GM12878 (cell line): Measurements from ENCODE around the gene ERP44. TPM values are rescaled to one million over a fixed set of nuclear protein-coding genes. Genes with fewer than 3 reads are reported as not detected.

Experiments used
- ATF7 ChIP-seq: fragments of 450-650 bp; IDR thresholded peaks from 2 replicates; pipeline ENCODE4 v1.6.1; 2016; ENCODE audit warnings: low read depth, mild to moderate bottlenecking
- CBFB ChIP-seq: IDR thresholded peaks from 2 replicates; pipeline ENCODE4 v1.6.1; 2016; ENCODE audit warnings: antibody characterized with exemption, low read depth
- CBX5 ChIP-seq: sonication (generic); IDR thresholded peaks from 2 replicates; pipeline ENCODE4 v1.6.1; 2016; ENCODE audit warnings: low read depth, moderate library complexity, mild to moderate bottlenecking, inconsistent platforms
- CREM ChIP-seq: IDR thresholded peaks from 2 replicates; pipeline ENCODE4 v1.6.1; 2014; ENCODE audit warnings: antibody characterized with exemption, low read depth
- EP300 ChIP-seq, 2 experiments: fragments of 150-350 bp in 1 of 2; IDR thresholded peaks; 2 replicates each; pipeline ENCODE4 v1.6.1; 2011 to 2012; ENCODE audit warnings: low read depth in 2 of 2, low read length in 2 of 2, borderline replicate concordance in 1 of 2, improper control_type of control experiment in 1 of 2, inconsistent platforms in 1 of 2; ENCODE audit not compliant: control insufficient read depth in 1 of 2
- EZH2 ChIP-seq: IDR thresholded peaks from 2 replicates; pipeline ENCODE4 v1.6.1; 2012; ENCODE audit warnings: low read depth, mild to moderate bottlenecking, control low read depth, inconsistent platforms, low read length, borderline replicate concordance; ENCODE audit not compliant: control insufficient read depth
- FOS ChIP-seq: IDR thresholded peaks from 3 replicates; pipeline ENCODE4 v1.6.1; 2011; ENCODE audit warnings: borderline replicate concordance; ENCODE audit not compliant: insufficient read length; ENCODE audit errors: extremely low read depth
- IKZF1 ChIP-seq: fragments of 450-650 bp; conservative IDR thresholded peaks from 2 replicates; pipeline ENCODE4 v1.6.1; 2017; ENCODE audit warnings: antibody characterized with exemption, mild to moderate bottlenecking
- IRF3 ChIP-seq: fragments of 450-650 bp; IDR thresholded peaks from 2 replicates; pipeline ENCODE4 v1.6.1; 2014; ENCODE audit warnings: mild to moderate bottlenecking
- JUNB ChIP-seq: IDR thresholded peaks from 2 replicates; pipeline ENCODE4 v1.6.1; 2016; ENCODE audit warnings: antibody characterized with exemption, mild to moderate bottlenecking
- MEF2A ChIP-seq: IDR thresholded peaks from 2 replicates; pipeline ENCODE4 v1.6.1; 2011; ENCODE audit warnings: low read depth, mild to moderate bottlenecking, low read length, moderate library complexity; ENCODE audit not compliant: insufficient read depth
- NBN ChIP-seq: fragments of 450-650 bp; IDR thresholded peaks from 2 replicates; pipeline ENCODE4 v1.6.1; 2016
- NR2C1 ChIP-seq: fragments of 450-650 bp; IDR thresholded peaks from 2 replicates; pipeline ENCODE4 v1.6.1; 2017; ENCODE audit warnings: antibody characterized with exemption, mild to moderate bottlenecking, moderate library complexity
- NRF1 ChIP-seq: conservative IDR thresholded peaks from 2 replicates; pipeline ENCODE4 v1.6.1; 2011; ENCODE audit warnings: mild to moderate bottlenecking, low read depth, low read length, improper control_type of control experiment
- POLR2A ChIP-seq: IDR thresholded peaks from 2 replicates; pipeline ENCODE4 v1.6.1; 2011; ENCODE audit warnings: low read depth, mild to moderate bottlenecking, low read length
- POLR2AphosphoS5 ChIP-seq: IDR thresholded peaks from 2 replicates; pipeline ENCODE4 v1.6.1; 2011; ENCODE audit warnings: mild to moderate bottlenecking, low read length, inconsistent platforms
- POU2F2 ChIP-seq: IDR thresholded peaks from 3 replicates; pipeline ENCODE4 v1.6.1; 2011; ENCODE audit warnings: low read depth, mild to moderate bottlenecking, low read length, borderline replicate concordance
- RAD21 ChIP-seq: IDR thresholded peaks from 2 replicates; pipeline ENCODE4 v1.6.1; 2011; ENCODE audit warnings: mild to moderate bottlenecking, low read depth, low read length, moderate library complexity; ENCODE audit not compliant: insufficient read depth
- SIX5 ChIP-seq: IDR thresholded peaks from 2 replicates; pipeline ENCODE4 v1.6.1; 2011; ENCODE audit warnings: mild to moderate bottlenecking, low read depth, low read length, moderate library complexity; ENCODE audit not compliant: severe bottlenecking
- SMARCA5 ChIP-seq: fragments of 450-650 bp; IDR thresholded peaks from 2 replicates; pipeline ENCODE4 v1.6.1; 2017; ENCODE audit warnings: mild to moderate bottlenecking
- SP1 ChIP-seq: IDR thresholded peaks from one replicate; pipeline ENCODE4 v1.6.1; 2011; ENCODE audit warnings: low read depth, low read length
- STAT3 ChIP-seq: IDR thresholded peaks from 2 replicates; pipeline ENCODE4 v1.6.1; 2011; ENCODE audit warnings: low read depth, low read length, improper control_type of control experiment
- SUPT20H ChIP-seq: IDR thresholded peaks from 2 replicates; pipeline ENCODE4 v1.6.1; 2011; ENCODE audit warnings: low read depth, mild to moderate bottlenecking, low read length, moderate library complexity, borderline replicate concordance; ENCODE audit not compliant: control insufficient read depth
- SUZ12 ChIP-seq: fragments of 200-600 bp; sonication (generic); IDR thresholded peaks from one replicate; pipeline ENCODE4 v1.6.1; 2018; ENCODE audit warnings: antibody characterized with exemption, mild to moderate bottlenecking; ENCODE audit not compliant: unreplicated experiment
- TAF1 ChIP-seq: IDR thresholded peaks from 2 replicates; pipeline ENCODE4 v1.6.1; 2011; ENCODE audit warnings: mild to moderate bottlenecking, low read depth, low read length, borderline replicate concordance
- YY1 ChIP-seq: IDR thresholded peaks from 2 replicates; pipeline ENCODE4 v1.6.1; 2011; ENCODE audit warnings: low read depth, mild to moderate bottlenecking, low read length
- ZNF217 ChIP-seq: fragments of 450-650 bp; IDR thresholded peaks from 2 replicates; pipeline ENCODE4 v1.6.1; 2017; ENCODE audit warnings: antibody characterized with exemption, mild to moderate bottlenecking
- ZNF24 ChIP-seq: fragments of 450-650 bp; IDR thresholded peaks from 2 replicates; pipeline ENCODE4 v1.6.1; 2017; ENCODE audit warnings: antibody characterized with exemption, mild to moderate bottlenecking
- polyA plus RNA-seq, 11 experiments: library from polyadenylated mRNA; depleted of rRNA in 4 of 11; unstranded in 6 of 11; stranded (reverse) in 5 of 11; fragments of >200 nt; fragmentation: Nextera tagmentation in 4 of 11; fragmentation: Illumina TruSeq in 1 of 11; extraction: Ambion mirVana in 4 of 11; extraction: Trizol in 1 of 11; gene quantifications; 1 replicate in 1 of 11; 2 replicates in 10 of 11; pipeline versions ENCODE4 v1.2.1 to v1.2.3, GENCODE V29; 2011 to 2016; ENCODE audit warnings: inconsistent platforms in 2 of 11, missing spikeins in 2 of 11, low read depth in 1 of 11
- total RNA-seq, 4 experiments: library from RNA; depleted of rRNA in 3 of 4; stranded (reverse); fragments of >200 nt in 3 of 4; fragmentation: Illumina TruSeq in 1 of 4; extraction: Trizol in 1 of 4; gene quantifications; 2 replicates each; pipeline versions ENCODE4 v1.2.1 to v1.2.3, GENCODE V29; 2013 to 2021
- TF ChIP-seq, protein P1 (sequence below): fragments of 450-650 bp; IDR thresholded peaks from 2 replicates; pipeline ENCODE4 v1.6.1; 2017; ENCODE audit warnings: borderline replicate concordance
- TF ChIP-seq, protein P2 (sequence below): IDR thresholded peaks from 2 replicates; pipeline ENCODE4 v1.6.1; 2012; ENCODE audit warnings: low read depth, low read length, improper control_type of control experiment

The ERP44 gene
- total and polyA plus RNA-seq, 10 of the 15 experiments (the other 5 are each of a cell fraction or from before 2014, with no cell fraction given), result 11.5 to 52.4 (median 20.2) TPM

DNA sequence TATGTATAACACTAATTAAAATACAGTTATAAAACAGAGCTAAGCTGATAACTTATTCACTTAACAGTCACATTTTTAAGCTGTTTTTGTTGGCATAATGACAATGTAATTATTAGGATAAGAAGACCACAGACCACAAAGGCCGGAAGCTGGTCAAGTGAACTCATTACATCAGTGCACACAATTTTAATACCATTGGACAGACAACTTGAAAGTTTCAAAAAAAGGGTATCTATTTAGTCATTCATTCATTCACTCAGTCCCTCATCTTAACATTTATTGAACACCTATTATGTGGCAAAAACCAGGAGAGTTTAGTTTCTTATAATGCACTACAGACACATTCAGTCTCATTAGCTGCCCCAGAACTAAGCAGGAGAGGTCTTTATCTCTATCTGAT lies 11.6 kb downstream of the ERP44 start (continued):
- peak; percentile 98 for TF ChIP-seq ZNF24
- no peak for TF ChIP-seq EZH2
- TF ChIP-seq MEF2A, result no peak
- TF ChIP-seq SUPT20H, result no peak
- no peak for TF ChIP-seq NRF1
- TF ChIP-seq NBN, result no peak
- no peak for TF ChIP-seq RAD21
- no peak for TF ChIP-seq IRF3
- no peak for TF ChIP-seq CBX5
- TF ChIP-seq CREM, result peak; percentile 38; the same call in 1 of the 2 replicates
- TF ChIP-seq SIX5, result no peak
- TF ChIP-seq POLR2AphosphoS5, result no peak
- TF ChIP-seq TAF1, result no peak
- no peak for TF ChIP-seq SP1
- peak; percentile 50; the same call in 1 of the 2 replicates for TF ChIP-seq ZNF217
- TF ChIP-seq, protein P1, sequence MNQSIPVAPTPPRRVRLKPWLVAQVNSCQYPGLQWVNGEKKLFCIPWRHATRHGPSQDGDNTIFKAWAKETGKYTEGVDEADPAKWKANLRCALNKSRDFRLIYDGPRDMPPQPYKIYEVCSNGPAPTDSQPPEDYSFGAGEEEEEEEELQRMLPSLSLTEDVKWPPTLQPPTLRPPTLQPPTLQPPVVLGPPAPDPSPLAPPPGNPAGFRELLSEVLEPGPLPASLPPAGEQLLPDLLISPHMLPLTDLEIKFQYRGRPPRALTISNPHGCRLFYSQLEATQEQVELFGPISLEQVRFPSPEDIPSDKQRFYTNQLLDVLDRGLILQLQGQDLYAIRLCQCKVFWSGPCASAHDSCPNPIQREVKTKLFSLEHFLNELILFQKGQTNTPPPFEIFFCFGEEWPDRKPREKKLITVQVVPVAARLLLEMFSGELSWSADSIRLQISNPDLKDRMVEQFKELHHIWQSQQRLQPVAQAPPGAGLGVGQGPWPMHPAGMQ, result no peak
- no peak for TF ChIP-seq SMARCA5
- TF ChIP-seq, protein P2, sequence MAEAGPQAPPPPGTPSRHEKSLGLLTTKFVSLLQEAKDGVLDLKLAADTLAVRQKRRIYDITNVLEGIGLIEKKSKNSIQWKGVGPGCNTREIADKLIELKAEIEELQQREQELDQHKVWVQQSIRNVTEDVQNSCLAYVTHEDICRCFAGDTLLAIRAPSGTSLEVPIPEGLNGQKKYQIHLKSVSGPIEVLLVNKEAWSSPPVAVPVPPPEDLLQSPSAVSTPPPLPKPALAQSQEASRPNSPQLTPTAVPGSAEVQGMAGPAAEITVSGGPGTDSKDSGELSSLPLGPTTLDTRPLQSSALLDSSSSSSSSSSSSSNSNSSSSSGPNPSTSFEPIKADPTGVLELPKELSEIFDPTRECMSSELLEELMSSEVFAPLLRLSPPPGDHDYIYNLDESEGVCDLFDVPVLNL, result no peak
- peak; percentile 24; the same call in 1 of the 2 replicates for TF ChIP-seq JUNB
- no peak for TF ChIP-seq STAT3
- TF ChIP-seq FOS, result no peak
- no peak for TF ChIP-seq IKZF1
- no peak for TF ChIP-seq POLR2A
- TF ChIP-seq ATF7, result peak; percentile 77
- TF ChIP-seq SUZ12, result no peak
- peak in 1 of 2 experiments; percentile 19; a peak in 1 of 4 replicates for TF ChIP-seq EP300 (IDR thresholded peaks at IDR 0.05; ENCODE audit: borderline replicate concordance in 1 of 2, control insufficient read depth in 1 of 2, low read depth in 2 of 2, low read length in 2 of 2)
- TF ChIP-seq CBFB, result 0 out of 2 replicates have a peak, but pooled peaks have one; percentile 37
- TF ChIP-seq YY1, result no peak
- no peak for TF ChIP-seq NR2C1
- no peak for TF ChIP-seq POU2F2
